Measurements from ENCODE around the gene DNAH6.

DNAH6 gene

DNA sequence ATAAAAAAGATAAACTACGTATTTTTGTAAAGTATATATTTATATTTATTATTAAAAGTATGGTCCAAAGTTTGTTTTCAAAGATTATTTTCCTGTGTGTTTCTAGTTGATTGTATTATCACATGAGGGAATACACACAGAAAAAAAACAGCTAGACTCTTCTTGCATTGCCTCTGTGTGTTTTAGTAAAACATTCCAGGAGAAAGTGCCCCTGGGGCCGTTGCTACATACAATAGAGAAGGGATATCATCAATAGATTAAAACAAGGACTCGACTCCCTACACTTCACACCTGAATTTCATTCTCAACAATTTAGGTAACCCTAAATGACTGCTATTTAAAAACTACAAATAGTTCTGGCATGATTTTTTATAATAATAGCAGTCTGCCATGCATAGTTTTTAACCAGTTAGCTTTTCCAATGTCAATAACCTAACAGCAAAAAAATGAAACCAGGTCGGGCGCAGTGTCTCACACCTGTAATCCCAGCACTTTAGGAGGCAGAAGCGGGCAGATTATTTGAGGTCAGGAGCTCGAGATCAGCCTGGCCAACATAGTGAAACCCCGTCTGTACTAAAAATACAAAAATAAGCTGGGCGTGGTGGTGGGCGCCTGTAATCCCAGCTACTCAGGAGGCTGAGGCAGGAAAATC, 171.3 kb downstream of the DNAH6 start:
- H3K4me3 ChIP-seq (replicated peaks; ENCODE audit: low read depth, low read length) = no peak overlapping the region
- TF ChIP-seq, protein P1, sequence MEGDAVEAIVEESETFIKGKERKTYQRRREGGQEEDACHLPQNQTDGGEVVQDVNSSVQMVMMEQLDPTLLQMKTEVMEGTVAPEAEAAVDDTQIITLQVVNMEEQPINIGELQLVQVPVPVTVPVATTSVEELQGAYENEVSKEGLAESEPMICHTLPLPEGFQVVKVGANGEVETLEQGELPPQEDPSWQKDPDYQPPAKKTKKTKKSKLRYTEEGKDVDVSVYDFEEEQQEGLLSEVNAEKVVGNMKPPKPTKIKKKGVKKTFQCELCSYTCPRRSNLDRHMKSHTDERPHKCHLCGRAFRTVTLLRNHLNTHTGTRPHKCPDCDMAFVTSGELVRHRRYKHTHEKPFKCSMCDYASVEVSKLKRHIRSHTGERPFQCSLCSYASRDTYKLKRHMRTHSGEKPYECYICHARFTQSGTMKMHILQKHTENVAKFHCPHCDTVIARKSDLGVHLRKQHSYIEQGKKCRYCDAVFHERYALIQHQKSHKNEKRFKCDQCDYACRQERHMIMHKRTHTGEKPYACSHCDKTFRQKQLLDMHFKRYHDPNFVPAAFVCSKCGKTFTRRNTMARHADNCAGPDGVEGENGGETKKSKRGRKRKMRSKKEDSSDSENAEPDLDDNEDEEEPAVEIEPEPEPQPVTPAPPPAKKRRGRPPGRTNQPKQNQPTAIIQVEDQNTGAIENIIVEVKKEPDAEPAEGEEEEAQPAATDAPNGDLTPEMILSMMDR (IDR thresholded peaks at IDR 0.05; ENCODE audit: low read length, missing control alignments) = no peak
- DNase-seq (ENCODE audit: low read depth) = no peak

DNA sequence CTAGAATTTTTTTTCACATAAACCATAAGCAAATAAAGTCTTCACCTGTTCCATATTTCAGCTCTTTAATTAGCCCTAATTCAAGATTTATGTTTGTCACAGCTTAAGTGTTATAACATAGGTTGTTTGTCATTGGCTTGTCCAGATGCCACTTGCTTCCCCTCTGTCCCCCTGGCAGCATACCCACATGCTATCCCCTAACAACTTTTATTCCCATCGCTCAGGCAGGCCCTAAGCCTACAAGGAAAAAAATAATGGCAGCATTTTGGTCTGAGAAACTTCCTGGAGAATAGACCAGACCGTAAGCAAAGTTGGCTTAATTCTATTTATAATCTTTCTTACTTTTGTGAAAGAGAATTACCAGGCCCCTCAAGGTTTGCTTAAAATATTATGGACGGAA, 173.9 kb downstream of the DNAH6 start:
- DNase-seq (ENCODE audit: low read depth) = no peak
- no peak overlapping the region for H3K4me3 ChIP-seq (replicated peaks; ENCODE audit: low read depth, low read length)
- TF ChIP-seq, protein P1 (IDR thresholded peaks at IDR 0.05; ENCODE audit: low read length, missing control alignments) = no peak

DNA sequence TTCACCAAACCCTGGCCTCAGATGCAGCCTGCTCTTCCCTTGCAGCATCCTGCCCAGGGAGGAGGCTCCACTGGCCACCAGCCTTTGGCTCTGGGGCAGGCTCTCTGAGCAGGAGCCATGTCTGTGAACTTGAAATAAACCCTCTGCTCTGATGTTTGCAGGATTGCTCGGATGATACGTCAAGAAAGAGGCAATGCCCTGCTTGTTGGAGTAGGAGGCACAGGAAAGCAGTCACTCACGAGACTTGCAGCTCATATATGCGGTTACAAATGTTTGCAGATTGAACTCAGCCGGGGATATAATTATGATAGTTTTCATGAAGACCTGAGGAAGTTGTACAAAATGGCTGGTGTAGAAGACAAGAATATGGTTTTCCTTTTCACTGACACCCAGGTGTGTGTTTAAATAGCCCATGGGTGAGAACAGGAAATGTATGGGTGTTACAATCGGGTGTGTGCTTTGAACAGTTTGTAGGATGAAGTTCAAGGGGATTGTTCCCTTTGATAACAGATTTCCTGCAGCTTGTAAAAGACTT, 177.9 kb downstream of the DNAH6 start:
- no peak overlapping the region for H3K4me3 ChIP-seq (replicated peaks; ENCODE audit: low read depth, low read length)
- TF ChIP-seq, protein P1 (IDR thresholded peaks at IDR 0.05; ENCODE audit: low read length, missing control alignments) = no peak
- no peak for DNase-seq (ENCODE audit: low read depth)

DNA sequence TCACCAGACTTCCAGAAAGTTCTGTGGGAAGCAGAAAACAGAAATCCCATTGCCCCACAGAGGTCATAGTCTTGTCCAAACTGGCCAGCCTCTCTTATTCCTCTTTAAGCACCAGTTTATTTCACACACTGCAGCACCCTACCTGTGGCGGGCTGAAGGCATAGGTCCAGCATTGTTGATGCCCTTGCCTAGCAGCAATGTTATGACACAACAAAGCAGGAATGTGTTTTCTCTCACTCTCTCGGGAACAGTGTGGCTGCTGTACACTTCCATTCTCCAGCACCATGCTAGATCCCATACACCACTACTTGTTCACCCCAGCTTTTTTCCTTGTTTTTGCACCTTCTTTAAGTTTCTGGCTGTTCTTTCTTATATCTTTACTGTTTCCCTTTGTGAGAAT, 181.6 kb downstream of the DNAH6 start:
- TF ChIP-seq, protein P1 (IDR thresholded peaks at IDR 0.05; ENCODE audit: low read length, missing control alignments) = no peak
- no peak overlapping the region for H3K4me3 ChIP-seq (replicated peaks; ENCODE audit: low read depth, low read length)
- DNase-seq (ENCODE audit: low read depth) = no peak

DNA sequence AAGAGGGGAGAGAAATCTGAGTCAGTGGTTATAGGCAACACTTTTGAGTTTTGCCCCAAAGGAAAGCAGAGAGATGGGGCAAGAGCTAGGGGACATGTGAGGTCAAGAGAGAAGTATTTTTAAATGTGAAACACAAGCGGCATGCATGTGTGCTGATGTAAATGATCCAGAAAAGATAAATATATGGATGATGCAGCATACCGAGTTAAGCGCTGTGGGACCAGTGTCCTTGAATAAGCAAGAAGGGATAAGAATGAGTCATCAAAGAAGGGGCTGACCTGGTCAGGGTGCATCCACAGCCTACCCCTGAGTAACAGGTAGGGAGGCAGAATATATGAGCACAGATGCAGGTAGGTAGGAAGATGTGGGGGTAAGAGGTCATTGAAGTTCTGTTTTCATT, 183.7 kb downstream of the DNAH6 start:
- TF ChIP-seq, protein P1 (IDR thresholded peaks at IDR 0.05; ENCODE audit: low read length, missing control alignments) = no peak
- no peak overlapping the region for H3K4me3 ChIP-seq (replicated peaks; ENCODE audit: low read depth, low read length)
- DNase-seq (ENCODE audit: low read depth) = no peak

DNA sequence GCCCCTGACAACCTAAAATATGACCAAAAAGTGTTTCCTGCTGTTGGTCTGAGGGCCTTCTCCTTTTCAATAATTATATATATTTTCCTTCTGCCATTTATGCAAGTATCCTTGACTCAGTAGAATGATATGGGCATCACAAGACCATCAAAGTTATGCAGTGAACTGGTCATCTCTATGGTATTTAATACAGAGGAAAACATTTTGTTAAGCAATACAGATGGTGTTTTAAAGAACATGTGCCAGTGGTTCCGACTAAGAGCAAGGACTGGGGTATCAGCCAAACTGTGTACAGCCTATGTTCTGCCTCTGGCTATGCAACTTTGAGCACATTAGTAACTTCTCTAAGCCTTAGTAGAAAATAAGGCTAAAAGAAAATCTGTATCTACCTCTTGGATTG, 185.6 kb downstream of the DNAH6 start:
- no peak overlapping the region for H3K4me3 ChIP-seq (replicated peaks; ENCODE audit: low read depth, low read length)
- peak; percentile 53 for DNase-seq (ENCODE audit: low read depth)
- TF ChIP-seq, protein P1 (IDR thresholded peaks at IDR 0.05; ENCODE audit: low read length, missing control alignments) = no peak

DNA sequence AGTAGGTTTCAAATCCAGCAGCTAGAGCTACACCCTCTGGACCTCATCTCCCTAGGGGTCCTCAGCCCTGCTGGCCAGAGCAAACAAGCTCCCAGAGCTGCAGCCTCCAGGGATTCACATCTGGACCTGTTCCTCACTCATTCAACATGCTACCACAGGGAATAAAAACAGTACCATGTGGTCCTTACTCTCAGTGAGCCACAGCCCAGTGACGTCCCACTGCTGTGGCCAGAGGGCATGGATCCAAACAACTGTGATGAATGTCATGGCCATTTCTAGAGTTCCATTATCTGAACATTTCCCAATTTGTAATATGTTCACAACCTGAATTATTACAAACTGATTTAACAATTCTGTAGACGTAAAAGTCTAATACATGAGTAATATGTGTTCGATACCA, 186.6 kb downstream of the DNAH6 start:
- H3K4me3 ChIP-seq (replicated peaks; ENCODE audit: low read depth, low read length) = no peak overlapping the region
- TF ChIP-seq, protein P1 (IDR thresholded peaks at IDR 0.05; ENCODE audit: low read length, missing control alignments) = no peak
- no peak for DNase-seq (ENCODE audit: low read depth)

Measured in fibroblast of pulmonary artery (primary cell).